Caco-2 (cell line): Measurements from ENCODE around the gene CTAG1A. TPM values are rescaled to one million over a fixed set of nuclear protein-coding genes. Genes with fewer than 3 reads are reported as not detected.
"Not testable (repeated sequence)": the region's sequence is repeated elsewhere in the genome, so short reads cannot be mapped to it uniquely, and the experiment has no call there.

Experiments
- BruUV-seq: library from RNA; stranded (reverse); fragments of 400-500 nt; replicated peaks from 2 replicates; lab custom pipeline; 2021; lab: Mats Ljungman, UMichigan
- CTCF ChIA-PET: fragments of 300-600 bp; sonication (Branson Sonifier 250); formaldehyde crosslinking; loops from one replicate; lab custom pipeline; 2022; ENCODE audit warnings: antibody characterized with exemption; lab: Charles Lee
- POLR2A ChIA-PET: fragments of 300-600 bp; sonication (Branson Sonifier 250); formaldehyde crosslinking; loops from one replicate; lab custom pipeline; 2022; ENCODE audit warnings: antibody characterized with exemption; lab: Charles Lee
- DNase-seq, 2 experiments: peaks; one replicate each; pipeline versions ENCODE4 v3.0.0 to v3.0.0-alpha.2; 2020 to 2022
- H3K27me3 ChIP-seq: replicated peaks from 2 replicates; pipeline ENCODE4 v1.6.0; 2011; ENCODE audit warnings: low read length; ENCODE audit not compliant: control insufficient read depth, insufficient read depth
- H3K36me3 ChIP-seq: 2 replicates; pipeline ENCODE4 v1.5.1; 2011; ENCODE audit warnings: low read length; ENCODE audit not compliant: control insufficient read depth, insufficient read depth
- H3K4me1 ChIP-seq: fragments of 250-450 bp; sonication (Bioruptor Pico); 2 replicates; pipeline ENCODE4 v1.5.1; 2020; ENCODE audit warnings: mild to moderate bottlenecking
- H3K4me3 ChIP-seq: 2 replicates; pipeline ENCODE4 v1.5.1; 2011; ENCODE audit warnings: low read depth, mild to moderate bottlenecking, control low read depth, low read length
- H3K9me3 ChIP-seq: fragments of 250-450 bp; sonication (Bioruptor Pico); 2 replicates; pipeline ENCODE4 v1.5.1; 2020; ENCODE audit warnings: mild to moderate bottlenecking, moderate library complexity
- H3K27ac Mint-ChIP-seq: one replicate; pipeline ENCODE4 v1.8.0; 2022; ENCODE audit warnings: mixed read lengths; ENCODE audit not compliant: unreplicated experiment
- H3K27me3 Mint-ChIP-seq: one replicate; pipeline ENCODE4 v1.8.0; 2022; ENCODE audit warnings: mixed read lengths; ENCODE audit not compliant: insufficient read depth, unreplicated experiment
- H3K36me3 Mint-ChIP-seq: one replicate; pipeline ENCODE4 v1.8.0; 2022; ENCODE audit warnings: mild to moderate bottlenecking, mixed read lengths; ENCODE audit not compliant: insufficient read depth, unreplicated experiment
- H3K4me1 Mint-ChIP-seq: one replicate; pipeline ENCODE4 v1.8.0; 2022; ENCODE audit warnings: low read depth, mixed read lengths; ENCODE audit not compliant: unreplicated experiment
- H3K4me3 Mint-ChIP-seq: one replicate; pipeline ENCODE4 v1.8.0; 2022; ENCODE audit warnings: mild to moderate bottlenecking, moderate library complexity, mixed read lengths; ENCODE audit not compliant: unreplicated experiment
- H3K9me3 Mint-ChIP-seq: one replicate; pipeline ENCODE4 v1.8.0; 2022; ENCODE audit warnings: mixed read lengths; ENCODE audit not compliant: unreplicated experiment
- intact Hi-C: fragments of 100-400 bp; cut with micrococcal nuclease; formaldehyde crosslinking; loops from one replicate; pipeline ENCODE4 v1.10.0; 2022; ENCODE audit not compliant: unreplicated experiment
- total RNA-seq: library from RNA; stranded (reverse); gene quantifications from 2 replicates; pipeline ENCODE4 v1.2.3, GENCODE V29; 2022

Gene CTAG1A
- total RNA-seq, 1 experiment from 2014 or later: not detected

GRCh38 chrX:154558060-154558690 is 26.8 kb upstream of the CTAG1A start:
- BruUV-seq, H3K27me3 Mint-ChIP-seq, H3K9me3 ChIP-seq, H3K4me3 Mint-ChIP-seq, H3K36me3 Mint-ChIP-seq, DNase-seq, H3K4me1 ChIP-seq, H3K27ac Mint-ChIP-seq, H3K36me3 ChIP-seq, H3K4me3 ChIP-seq, intact Hi-C loops, H3K9me3 Mint-ChIP-seq, POLR2A ChIA-PET, H3K4me1 Mint-ChIP-seq, H3K27me3 ChIP-seq, CTCF ChIA-PET: not testable (repeated sequence)

- H3K4me1 Mint-ChIP-seq, H3K9me3 ChIP-seq, H3K4me3 Mint-ChIP-seq, DNase-seq, H3K27me3 Mint-ChIP-seq, H3K9me3 Mint-ChIP-seq, CTCF ChIA-PET, POLR2A ChIA-PET, H3K4me1 ChIP-seq, H3K4me3 ChIP-seq, BruUV-seq, H3K27ac Mint-ChIP-seq, H3K27me3 ChIP-seq, H3K36me3 ChIP-seq, H3K36me3 Mint-ChIP-seq, intact Hi-C loops: not testable (repeated sequence)
Measured at GRCh38 chrX:154558896-154559295, 26.0 kb upstream of the CTAG1A start.

GRCh38 chrX:154560326-154560725 is 24.6 kb upstream of the CTAG1A start:
- H3K27ac Mint-ChIP-seq, H3K4me1 Mint-ChIP-seq, H3K4me1 ChIP-seq, BruUV-seq, intact Hi-C loops, H3K4me3 Mint-ChIP-seq, DNase-seq, H3K36me3 ChIP-seq, H3K9me3 ChIP-seq, H3K27me3 Mint-ChIP-seq, H3K4me3 ChIP-seq, H3K9me3 Mint-ChIP-seq, H3K36me3 Mint-ChIP-seq, CTCF ChIA-PET, H3K27me3 ChIP-seq, POLR2A ChIA-PET: not testable (repeated sequence)

- H3K36me3 Mint-ChIP-seq, H3K9me3 ChIP-seq, intact Hi-C loops, H3K9me3 Mint-ChIP-seq, H3K27me3 ChIP-seq, CTCF ChIA-PET, H3K4me1 ChIP-seq, H3K36me3 ChIP-seq, H3K4me1 Mint-ChIP-seq, H3K27me3 Mint-ChIP-seq, H3K27ac Mint-ChIP-seq, BruUV-seq, H3K4me3 ChIP-seq, POLR2A ChIA-PET, DNase-seq, H3K4me3 Mint-ChIP-seq: not testable (repeated sequence)
Measured at GRCh38 chrX:154562295-154562694, 22.6 kb upstream of the CTAG1A start.

GRCh38 chrX:154570361-154570760 is 14.6 kb upstream of the CTAG1A start:
- H3K27ac Mint-ChIP-seq, H3K9me3 Mint-ChIP-seq, H3K4me1 ChIP-seq, H3K4me3 ChIP-seq, H3K36me3 ChIP-seq, H3K4me3 Mint-ChIP-seq, POLR2A ChIA-PET, H3K4me1 Mint-ChIP-seq, intact Hi-C loops, DNase-seq, H3K27me3 ChIP-seq, H3K27me3 Mint-ChIP-seq, H3K36me3 Mint-ChIP-seq, H3K9me3 ChIP-seq, BruUV-seq, CTCF ChIA-PET: not testable (repeated sequence)

- BruUV-seq, H3K4me3 ChIP-seq, H3K4me1 ChIP-seq, H3K9me3 Mint-ChIP-seq, H3K27me3 Mint-ChIP-seq, H3K36me3 Mint-ChIP-seq, POLR2A ChIA-PET, H3K27me3 ChIP-seq, DNase-seq, H3K9me3 ChIP-seq, H3K4me3 Mint-ChIP-seq, H3K4me1 Mint-ChIP-seq, intact Hi-C loops, H3K27ac Mint-ChIP-seq, CTCF ChIA-PET, H3K36me3 ChIP-seq: not testable (repeated sequence)
Measured at GRCh38 chrX:154573061-154573460, 11.9 kb upstream of the CTAG1A start.

- H3K27me3 ChIP-seq, H3K4me1 ChIP-seq, H3K4me3 Mint-ChIP-seq, intact Hi-C loops, H3K36me3 Mint-ChIP-seq, BruUV-seq, H3K4me1 Mint-ChIP-seq, CTCF ChIA-PET, H3K9me3 ChIP-seq, H3K36me3 ChIP-seq, H3K4me3 ChIP-seq, H3K9me3 Mint-ChIP-seq, POLR2A ChIA-PET, H3K27ac Mint-ChIP-seq, DNase-seq, H3K27me3 Mint-ChIP-seq: not testable (repeated sequence)
Measured at GRCh38 chrX:154575076-154575475, 9.9 kb upstream of the CTAG1A start.
